GM04503 (cell line): ENCODE data around the gene CAPN8.

Experiments
- DNase-seq: peaks from one replicate; pipeline ENCODE4 v3.0.0-alpha.2; 2012; ENCODE audit warnings: low read depth

The CAPN8 gene

DNA sequence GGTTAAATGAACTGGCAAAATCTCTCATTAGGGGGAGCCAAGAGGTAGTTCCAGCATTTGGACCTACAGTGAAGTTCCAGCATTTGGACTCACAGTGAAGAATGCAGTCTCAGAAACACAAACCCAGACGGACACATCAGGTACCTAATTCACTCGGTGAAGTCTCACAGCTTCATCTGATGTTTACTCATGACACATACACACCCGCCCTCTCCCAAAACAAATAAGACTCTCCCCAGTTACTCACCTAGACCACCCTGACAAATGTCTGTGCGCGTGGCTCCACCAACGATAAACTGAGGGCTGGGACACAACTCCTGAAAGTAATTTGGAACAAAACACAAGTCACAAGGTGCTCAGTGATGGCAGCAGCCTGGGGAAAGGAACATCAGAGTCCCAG lies 11.4 kb downstream of the CAPN8 start:
- no peak for DNase-seq

DNA sequence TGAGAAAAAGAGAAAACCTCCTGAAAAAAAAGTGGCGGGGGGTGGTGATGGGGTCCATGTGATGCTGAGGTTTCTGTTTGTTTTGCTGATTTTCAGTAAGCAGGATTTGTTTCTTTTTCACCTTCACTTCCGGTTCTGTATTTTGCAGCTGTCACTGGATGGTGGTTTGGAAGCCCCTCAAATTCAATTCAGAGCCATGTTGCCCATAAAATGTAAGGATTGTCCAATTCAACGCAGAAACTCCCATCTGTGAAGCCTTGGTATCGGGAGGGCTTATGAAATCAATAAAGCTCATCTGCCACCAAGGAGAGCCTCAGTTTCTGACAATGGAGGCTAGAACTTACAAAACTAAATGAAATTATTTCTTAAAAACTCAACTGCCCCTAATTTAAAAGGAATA lies 12.1 kb downstream of the CAPN8 start:
- no peak for DNase-seq

DNA sequence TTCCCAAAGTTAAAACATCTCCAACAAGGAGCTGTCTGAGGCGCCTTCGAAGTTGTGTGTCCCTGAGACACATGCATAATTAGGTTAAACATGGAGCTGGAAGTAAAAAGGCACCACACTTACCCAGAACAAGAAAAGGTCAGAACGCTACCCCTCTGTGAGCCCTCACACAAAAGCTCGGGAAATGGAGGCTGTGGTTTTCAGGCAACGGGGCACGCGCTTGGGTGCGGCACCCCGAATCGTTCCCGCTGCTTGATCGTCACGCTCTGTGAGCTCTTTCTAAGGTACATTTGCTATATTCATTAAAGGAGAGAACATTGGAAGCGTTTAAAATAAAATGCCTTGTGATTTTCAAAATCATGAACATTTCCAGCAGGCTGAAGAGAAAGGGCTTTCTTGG lies 12.5 kb downstream of the CAPN8 start:
- DNase-seq, result no peak

DNA sequence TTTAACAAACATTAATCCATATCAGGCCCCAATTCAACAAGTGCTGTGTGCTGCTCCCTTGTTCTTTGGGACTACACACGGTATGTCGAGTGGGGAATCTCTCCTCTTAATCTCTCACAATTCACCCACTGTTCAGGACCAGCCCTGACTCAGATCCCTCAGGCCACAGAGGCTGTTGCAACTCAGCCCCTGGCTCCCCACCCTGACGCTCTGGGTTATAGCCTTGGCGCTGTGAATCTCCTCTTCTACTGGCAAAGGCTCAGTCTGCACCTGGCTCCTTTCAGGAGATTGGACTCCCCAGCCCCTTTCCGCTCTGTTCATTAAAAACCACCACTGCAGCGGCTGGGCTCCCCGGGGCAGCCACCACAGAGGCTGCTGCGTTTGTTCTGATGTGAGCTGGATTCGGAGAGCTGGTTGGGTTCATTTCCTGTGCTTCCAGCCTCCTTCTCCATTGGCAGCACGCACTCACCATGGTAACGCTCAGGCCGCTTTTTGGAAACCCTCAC lies 13.0 kb downstream of the CAPN8 start:
- DNase-seq, result no peak

DNA sequence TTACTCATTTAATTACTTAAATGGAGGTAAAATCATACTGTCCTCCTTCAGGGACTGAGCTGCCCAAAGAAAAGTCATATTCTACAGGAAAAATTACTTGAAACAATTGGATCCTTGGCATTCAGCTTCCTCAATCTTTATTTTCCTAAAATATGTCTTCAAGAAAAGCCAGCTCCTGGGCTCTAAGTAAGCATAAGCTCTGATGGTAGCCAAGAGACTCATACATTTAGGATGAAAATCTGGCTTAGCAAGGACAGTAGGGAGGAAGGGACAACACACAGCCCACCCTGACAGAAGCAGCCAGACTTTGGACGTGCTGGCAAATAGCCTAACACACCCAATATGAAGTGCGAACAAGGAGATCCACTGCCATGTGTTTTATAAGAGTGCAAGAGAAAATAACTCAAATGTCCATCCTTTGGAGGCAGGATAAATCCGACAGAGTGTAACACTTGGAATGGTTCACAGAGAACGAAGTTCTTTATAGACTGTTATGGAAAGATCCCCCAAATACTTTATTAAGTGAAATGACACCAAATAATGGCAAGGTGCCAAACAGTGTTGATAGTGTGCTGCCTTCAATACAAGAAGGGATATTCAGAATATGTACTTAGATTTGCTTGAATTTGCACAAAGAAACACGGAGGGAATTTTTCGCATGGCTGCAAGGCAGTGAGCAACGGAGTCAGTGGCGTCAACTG lies 14.1 kb downstream of the CAPN8 start:
- DNase-seq, result no peak

DNA sequence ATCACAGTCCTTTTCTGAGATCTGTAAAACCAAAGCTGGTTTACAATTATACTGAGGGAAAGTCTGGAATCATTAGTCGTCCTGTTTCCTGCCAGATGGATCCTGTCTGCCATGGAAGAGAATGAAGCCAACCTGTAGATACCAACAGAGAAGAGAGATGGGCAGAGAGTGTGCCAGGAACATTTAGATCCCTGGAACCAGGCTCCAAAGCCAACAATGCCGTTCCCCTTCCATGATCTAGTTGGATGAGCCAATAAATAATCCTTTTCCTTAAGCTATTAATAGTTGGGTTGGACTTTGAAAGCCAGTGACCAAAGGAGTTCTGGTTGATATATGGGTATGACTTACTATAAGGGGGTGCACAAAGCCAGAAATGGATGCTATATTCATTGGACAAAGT lies 15.0 kb downstream of the CAPN8 start:
- DNase-seq, result no peak

DNA sequence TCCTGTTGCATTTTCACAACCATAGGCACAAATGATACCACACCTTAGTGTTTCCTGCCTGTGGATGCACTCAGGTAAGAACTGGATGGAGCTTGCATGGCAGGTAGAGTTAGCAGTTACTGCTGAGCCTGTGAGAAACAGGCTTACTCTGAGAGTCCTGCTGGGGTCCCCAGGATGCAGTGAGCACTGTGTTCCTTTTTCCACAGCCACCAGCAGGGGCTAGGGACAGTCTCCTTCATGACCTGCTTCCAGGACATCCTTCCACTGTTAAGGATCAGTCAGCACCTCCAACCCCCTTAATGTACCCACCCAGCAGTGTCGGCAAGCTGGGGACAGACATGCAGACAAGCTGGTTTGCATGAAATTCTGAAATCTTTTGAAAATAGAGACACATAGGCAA lies 16.3 kb downstream of the CAPN8 start:
- DNase-seq, result no peak

DNA sequence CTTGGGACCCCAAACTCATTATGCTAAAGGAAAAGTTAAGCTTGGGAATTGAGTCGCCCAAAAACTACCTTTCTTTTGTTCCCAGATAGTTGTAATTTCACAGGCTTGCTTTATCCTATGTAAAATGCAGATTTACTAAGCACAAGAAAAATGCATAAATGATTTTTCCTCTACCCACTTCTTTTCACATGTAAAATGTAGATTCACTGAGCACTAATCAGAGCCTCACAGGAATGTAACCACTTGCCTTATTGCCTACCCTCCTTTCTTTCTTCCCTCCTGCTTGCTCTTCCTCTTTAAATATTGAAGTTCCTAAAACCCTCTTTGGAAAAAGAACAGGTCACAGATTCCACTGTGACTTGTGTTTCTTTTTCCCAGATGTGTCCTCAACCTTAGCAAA lies 18.3 kb downstream of the CAPN8 start:
- DNase-seq, result no peak

DNA sequence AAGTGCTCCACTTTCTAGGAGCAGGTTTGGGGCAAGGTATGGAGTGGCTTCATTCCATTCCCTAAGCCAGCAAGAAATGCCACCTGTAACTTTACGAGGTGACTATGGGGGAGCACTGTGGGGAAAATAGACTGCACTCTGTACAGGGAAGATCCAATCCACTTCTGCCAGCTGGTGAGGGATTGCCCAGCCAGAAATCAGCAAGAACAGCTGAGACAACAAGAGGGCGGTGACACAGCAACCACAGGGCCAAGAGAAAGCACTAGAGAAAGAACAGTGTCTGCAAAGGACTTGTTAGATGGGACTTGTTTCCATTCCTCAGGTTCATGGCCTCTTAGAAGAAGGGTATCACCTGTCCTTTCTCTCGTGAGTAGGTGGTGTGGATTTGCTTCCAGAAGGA lies 19.6 kb downstream of the CAPN8 start:
- no peak for DNase-seq

DNA sequence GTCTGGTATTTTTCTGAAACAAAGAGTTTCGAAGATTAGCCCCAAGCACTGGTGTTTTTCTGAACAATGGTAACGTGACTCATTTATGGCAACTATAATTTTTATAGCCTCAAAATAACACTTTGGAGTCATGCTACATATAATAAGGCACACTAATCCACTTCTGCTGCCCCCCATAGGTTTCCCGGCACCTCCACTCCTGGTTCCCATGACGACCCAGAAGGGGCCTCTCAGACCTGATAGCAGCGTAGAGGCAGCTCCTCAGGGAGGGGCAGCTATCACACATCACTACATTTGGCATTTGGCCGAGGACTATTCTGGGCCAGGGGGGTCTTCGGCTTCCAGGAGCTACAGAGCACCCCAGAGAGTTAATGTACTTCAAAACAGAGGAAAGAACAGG lies 23.3 kb downstream of the CAPN8 start:
- no peak for DNase-seq

DNA sequence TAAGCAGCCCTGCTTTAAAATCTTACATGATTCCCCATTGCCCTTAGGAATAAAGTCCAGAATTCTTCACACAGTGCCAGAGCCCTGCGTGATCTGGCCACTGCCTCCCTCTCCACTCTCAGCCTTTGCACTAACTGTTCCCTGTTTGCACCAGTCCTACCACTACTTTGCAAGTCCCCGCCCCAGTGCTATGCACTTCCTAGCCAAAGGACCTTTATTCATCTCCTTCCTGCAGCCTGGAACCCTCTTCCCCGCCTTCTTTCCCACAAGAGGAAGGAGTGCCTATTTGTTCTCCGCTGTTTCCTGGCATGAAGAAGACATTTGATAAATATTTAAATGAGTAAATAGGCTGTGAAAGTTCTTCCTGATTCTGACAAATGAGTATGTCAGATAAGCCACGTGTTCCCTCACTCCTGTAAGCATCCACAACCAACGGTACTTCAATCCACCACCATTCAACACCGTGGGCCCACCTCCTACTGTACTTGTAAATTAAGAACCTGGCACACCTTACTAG lies 23.9 kb downstream of the CAPN8 start:
- no peak for DNase-seq

DNA sequence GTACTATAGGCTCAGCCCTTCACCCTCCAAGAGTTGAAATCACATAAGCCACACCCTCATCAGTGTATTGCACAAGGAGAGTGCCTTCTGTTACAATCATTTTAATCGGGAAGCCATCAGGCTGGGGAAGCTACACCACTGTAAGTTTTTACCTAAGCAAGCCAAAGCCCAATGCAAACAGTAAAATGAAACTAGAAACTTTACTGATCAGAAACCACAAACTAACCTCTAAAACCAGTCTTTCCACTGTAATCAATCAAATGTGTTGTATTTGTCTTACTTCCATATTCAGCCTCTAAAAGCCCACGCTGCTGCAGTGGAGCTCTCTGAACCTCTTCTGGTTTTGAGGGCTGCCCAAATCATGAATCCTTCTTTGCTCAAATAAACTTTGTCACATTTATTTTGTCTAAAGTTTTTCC lies 26.2 kb downstream of the CAPN8 start:
- no peak for DNase-seq

DNA sequence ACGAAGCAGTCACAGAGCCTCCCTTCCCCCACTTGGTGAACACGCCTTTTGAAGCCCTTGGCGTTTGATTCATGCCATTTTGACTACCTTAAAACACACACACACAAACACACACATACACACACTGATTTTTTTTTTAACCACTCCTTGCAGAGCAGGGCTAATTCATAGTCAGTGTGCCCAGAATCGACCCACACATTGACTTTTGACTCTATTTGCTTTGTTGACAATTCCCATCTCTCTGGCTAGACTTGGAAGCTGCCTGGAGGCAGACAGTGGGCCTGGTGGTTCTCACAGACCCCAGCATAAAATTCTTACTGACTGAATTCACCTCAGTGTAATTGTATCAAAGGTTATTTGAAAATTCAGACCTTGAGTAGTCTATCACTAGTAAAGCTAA lies 30.3 kb downstream of the CAPN8 start:
- no peak for DNase-seq

DNA sequence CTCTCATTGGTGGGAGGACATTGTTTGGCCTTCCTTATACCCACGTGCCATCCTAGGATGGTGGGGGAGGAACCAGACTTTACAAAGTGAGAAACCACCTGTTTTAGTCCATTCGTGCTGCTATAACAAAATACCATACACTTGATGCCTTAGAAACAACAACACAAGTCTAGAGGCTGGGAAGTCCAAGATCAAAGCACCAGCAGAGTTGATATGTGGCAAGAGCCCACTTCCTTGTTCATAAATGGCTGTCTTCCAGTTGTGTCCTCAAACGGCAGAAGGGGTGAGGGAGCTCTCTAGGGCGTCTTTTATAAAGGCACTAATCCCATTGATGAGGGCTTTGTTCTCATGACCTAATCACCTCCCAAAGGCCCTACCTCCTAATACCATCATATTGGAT lies 31.1 kb downstream of the CAPN8 start:
- no peak for DNase-seq

DNA sequence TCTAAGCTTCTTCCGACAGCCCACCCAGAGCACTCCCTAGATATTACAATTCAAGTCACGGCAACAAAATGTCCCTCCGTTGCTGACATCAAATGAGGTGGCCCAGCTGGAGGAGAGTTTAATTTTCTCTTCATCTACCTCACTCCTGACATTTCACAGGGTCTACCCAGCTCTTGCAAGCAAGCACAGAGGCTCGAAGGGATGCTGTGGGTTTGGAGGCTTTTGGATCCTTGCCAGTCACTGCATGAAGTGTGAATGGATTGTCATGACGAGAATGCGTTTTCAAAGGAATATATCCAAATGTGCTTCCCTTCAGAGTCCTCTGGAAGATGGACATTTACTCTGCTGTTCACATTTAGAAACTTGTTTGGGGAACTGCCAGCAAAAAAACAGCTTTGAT lies 33.5 kb downstream of the CAPN8 start:
- DNase-seq, result no peak

DNA sequence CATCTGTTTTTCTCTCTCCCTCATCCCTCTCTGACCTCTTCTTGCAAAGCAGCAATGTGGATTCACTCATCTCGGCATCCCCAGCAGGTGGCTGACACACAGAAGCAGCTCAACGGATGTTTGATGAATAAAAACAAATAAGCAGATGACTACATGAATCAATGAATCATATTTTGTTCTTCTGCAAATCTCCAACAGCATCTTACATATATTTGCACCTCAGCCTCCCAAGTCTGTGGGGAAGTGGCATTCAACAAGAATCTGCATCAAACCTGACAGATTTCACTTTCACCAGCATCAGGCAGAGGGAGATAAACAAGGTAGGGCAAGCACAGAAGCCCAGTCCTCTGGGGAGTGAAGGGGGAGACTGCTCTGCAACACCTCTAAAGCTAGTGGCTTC lies 34.0 kb downstream of the CAPN8 start:
- no peak for DNase-seq

DNA sequence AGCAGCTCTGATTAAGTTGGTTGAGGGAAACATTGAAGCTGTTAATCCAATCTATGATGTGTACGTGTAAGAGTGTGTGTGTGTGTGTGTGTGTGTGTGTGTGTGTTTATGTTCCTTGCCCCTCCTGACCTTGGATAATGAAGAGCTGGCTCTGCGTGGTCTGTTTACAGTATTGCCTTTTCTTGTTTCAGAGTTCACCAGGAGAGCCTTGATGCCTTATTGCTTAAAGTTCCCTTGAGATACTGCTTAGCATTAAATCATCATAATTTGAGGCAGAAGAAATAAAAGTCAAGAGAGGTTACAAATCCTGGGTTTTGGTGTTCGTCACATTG lies 36.4 kb downstream of the CAPN8 start:
- no peak for DNase-seq

DNA sequence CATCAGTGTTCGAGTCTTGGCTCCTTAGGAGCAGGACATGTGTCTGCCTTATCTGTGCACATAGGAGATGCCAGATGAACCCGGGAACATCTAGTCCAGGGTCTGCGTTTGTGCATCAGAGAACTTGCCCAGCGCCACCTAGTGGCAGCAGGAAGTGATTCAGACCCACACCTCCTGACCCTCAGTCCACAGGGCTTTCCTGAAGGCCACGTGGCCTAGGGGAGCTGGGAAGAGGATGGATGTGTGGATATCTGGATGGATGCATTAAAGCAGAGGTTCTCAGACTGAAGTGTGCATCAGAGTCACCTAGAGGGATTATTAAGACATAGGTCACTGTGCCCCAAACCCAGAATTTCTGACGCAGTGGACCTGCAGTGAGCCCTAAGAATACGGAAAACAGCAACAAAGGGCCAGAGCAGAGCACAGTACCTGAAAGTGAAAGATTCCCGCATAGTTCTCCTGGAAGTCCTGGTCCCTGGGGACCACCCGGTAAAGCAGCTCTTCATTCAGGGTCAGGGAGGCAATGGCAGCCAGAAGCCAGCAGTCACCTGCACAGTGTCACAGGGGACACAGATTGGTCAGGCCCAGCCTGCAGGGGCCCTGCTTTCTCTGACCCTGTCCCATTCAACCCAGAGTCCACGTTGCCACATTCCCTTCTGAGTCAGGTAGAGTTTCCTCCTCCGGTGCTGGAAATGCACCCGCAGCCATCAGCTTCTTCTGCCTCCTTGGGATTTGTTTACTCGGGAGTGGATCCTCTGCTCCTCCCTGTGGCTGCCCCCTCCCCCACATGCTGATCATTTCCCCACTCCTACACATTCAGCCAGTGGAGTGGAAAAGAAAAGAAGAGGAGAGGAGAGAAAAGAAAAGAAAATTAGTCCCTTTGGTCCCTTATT lies 37.0 kb downstream of the CAPN8 start:
- no peak for DNase-seq

DNA sequence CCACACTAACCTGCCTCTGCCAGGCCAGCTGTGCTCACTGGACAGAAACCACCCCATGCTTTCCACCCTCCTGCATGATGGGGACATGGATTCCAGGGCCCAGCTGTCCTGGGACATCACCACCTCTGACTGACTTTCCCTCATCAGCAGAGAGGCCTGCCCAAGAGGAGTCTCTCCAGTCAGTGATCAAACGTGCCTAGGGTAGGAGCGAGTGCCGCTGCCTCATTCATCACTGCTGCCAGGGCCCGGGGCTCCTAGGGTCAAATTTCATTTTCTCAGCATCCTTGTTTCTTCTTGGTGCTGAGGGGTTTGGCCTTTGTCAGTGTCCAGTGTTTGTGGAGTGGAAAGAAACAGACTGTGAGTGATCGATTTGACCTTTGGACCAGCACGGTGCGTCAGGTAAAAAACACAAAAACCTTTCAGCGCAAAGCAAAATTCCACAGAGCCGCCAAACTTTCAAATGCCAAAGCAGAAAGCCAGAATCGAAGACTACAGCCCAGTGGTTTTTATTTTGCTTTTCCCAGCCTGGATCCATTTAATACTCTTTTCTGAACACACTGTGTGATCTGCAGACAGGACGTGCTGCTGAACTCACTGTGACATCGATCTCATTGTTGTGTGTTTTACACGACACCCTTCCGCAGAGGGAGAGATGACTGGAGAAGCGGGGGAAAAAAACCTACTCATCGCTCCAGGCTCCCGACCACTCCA lies 43.2 kb downstream of the CAPN8 start:
- DNase-seq, result no peak

DNA sequence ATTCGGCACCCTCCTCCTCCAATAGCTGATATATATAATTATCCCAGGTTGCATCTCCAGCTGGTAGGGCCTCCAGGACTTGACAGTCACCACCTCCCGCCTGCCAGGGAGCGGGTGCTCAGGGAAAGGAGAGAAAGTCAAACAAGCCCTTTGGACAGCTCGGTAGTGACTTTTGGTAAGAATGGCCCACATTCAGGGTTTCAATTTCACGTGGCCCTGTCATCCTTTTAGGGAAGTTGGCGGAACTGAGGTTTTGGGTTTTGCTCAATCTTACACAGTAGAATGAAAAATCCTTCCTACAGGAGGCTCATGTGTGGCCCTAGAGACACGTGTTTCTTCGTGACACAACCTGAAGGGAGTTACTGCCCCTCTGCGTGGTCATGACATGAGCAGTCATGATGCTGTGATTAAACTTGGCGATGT lies 44.2 kb downstream of the CAPN8 start:
- no peak for DNase-seq

DNA sequence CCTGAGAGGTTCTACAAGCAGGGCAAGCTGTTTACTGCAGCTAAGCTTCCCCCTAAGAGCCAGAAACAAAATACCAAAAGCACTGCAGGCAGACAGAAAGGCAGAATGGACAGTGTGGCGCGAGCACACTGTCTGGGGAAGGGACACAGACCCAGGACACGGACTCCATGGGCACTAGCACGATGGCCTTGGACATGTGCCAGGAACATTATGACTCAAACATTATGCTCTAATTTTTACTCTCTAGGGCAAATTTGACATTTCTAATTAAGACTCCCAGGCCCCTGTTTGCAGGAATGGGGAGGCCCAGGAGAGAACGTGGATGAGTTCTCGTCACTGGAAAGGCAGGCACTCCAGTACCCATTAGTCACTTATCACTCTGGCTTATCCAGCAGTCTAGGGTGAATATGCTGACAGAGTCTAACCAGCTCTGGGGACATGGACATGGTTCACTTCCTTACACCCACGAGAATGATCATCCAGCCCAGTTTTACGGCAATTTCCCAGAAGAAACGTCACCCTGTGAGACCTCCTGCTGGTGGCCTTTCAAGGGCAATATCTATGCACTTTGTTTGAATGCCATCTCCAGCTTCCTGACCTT lies 45.1 kb downstream of the CAPN8 start:
- no peak for DNase-seq

DNA sequence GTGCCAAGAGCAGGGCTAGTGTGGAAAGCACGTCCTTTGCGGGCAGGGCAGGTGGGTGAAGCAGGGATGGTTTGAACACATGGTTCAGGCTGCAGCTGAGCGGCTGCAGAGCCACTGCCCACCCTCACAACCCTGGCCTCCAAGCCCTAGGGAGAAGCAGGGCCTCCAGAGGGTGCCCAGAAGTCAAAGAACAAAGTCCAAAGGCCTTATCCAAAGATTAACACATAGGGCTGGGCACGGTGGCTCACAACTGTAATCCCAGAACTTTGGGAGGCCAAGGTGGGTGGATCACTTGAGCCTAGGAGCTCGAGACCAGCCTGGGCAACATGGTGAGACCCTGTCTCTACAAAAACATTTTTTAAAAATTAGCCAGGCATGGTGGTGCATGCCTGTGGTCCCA lies 46.8 kb downstream of the CAPN8 start:
- no peak for DNase-seq
